Muscle layer of colon (tissue), 2 donors: ENCODE measurements around the gene MOCS2.

Experiments used
- H3K27ac ChIP-seq: one replicate; pipeline ENCODE4 v1.7.0; 2013; ENCODE audit warnings: low read depth, mild to moderate bottlenecking, low read length, moderate library complexity
- H3K27me3 ChIP-seq, 2 donors: one replicate each; pipeline ENCODE4 v1.7.0; 2013; ENCODE audit warnings: low read length in 2 of 2, mild to moderate bottlenecking in 2 of 2; ENCODE audit not compliant: insufficient read depth in 2 of 2, control insufficient read depth in 1 of 2
- H3K36me3 ChIP-seq: one replicate; pipeline ENCODE4 v1.7.0; 2013; ENCODE audit warnings: mild to moderate bottlenecking, low read length; ENCODE audit not compliant: insufficient read depth
- H3K4me1 ChIP-seq: one replicate; pipeline ENCODE4 v1.7.0; 2013; ENCODE audit warnings: mild to moderate bottlenecking, low read length; ENCODE audit not compliant: insufficient read depth
- H3K4me3 ChIP-seq, 2 donors: one replicate each; pipeline ENCODE4 v1.7.0; 2013; ENCODE audit warnings: low read length in 2 of 2, low read depth in 1 of 2, mild to moderate bottlenecking in 1 of 2, moderate library complexity in 1 of 2
- H3K9ac ChIP-seq: one replicate; pipeline ENCODE4 v1.7.0; 2013; ENCODE audit warnings: low read length
- H3K9me3 ChIP-seq: one replicate; pipeline ENCODE4 v1.7.0; 2013; ENCODE audit warnings: mild to moderate bottlenecking, low read length
- donor health status: abdominal sarcoma.
- donor health status: Adenocarcinoma of cecum.

The MOCS2 gene

DNA sequence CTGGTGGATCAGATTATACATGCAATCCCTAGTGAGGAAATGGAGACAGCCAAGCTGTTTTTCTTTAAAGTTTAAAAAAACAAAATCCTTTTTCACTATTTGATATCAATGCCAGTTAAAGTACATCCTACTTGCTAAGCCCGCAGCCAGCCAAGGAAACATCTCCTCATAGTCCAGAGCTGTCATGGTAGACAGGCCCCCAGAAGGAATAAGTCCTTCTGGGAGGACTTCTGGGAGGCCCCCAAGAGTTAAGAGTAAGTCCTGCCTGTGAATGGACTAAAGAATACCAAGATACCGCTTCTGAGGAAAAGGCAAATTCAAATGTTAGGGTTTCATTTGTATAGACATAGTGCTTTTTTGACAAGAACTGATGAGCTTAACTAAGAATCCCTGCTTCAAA is 38.3 kb downstream of the MOCS2 start:
- Histone ChIP-seq H3K27me3 (no peaks in the 10 kb centered on the region), H3K36me3 (no peaks in the 10 kb centered on the region), H3K9me3 (no peaks in the 10 kb centered on the region), H3K4me3 (no peak overlapping the region), H3K9ac (no peak overlapping the region), H3K27ac (no peak overlapping the region), H3K4me1 (no peaks in the 10 kb centered on the region)

DNA sequence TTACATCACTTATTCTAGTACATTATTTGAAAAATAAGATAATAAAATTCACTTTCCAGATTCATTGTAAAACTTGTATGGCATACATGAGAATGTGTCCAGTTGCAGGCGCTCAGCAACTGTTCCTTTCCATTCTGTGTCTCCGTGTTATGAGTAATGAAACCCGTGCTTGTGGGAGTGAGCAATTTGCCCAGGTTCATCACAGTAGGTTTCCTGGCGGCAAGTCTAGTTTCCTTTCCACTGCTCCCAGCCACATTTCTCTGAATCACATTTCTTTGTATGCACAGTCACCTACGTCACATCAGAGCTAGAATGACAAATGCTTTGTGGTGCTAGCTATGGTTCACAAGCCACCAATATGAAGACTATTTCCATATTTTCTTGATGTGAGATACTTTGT is 39.9 kb downstream of the MOCS2 start:
- Histone ChIP-seq H3K4me1 (no peaks in the 10 kb centered on the region), H3K4me3 (no peak overlapping the region), H3K9me3 (no peaks in the 10 kb centered on the region), H3K9ac (no peak overlapping the region), H3K27ac (no peak overlapping the region), H3K36me3 (no peaks in the 10 kb centered on the region), H3K27me3 (no peaks in the 10 kb centered on the region)

DNA sequence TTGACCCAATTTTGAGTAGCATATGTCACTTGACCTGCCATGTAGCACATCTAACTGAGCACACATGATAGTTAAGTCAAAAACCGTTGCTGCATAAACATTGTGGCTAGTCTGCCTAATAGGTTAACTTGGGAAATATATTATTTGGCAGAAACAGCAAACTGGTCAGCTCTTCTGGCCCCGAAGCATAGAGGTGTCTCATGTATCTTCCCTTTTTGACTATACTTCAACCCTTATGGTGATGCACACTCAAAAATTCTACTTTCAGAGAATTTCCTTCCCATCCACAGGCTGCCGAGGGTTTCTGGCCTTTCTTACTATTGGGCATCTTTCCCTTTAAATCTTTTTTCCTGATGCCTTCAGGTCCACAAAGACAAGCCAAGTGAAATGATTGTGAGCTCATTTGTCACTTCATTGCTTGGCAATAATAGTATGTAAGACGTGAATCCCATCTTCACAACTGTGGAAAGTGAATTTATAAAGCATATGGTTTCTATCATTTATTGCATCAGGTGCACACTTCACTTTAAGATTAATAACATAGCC is 41.2 kb downstream of the MOCS2 start:
- no peak overlapping the region for H3K9ac ChIP-seq
- no peaks in the 10 kb centered on the region for H3K4me1 ChIP-seq
- H3K27me3 ChIP-seq: no peaks in the 10 kb centered on the region
- H3K9me3 ChIP-seq: no peaks in the 10 kb centered on the region
- H3K36me3 ChIP-seq: no peaks in the 10 kb centered on the region
- no peak overlapping the region for H3K4me3 ChIP-seq
- H3K27ac ChIP-seq: no peak overlapping the region

DNA sequence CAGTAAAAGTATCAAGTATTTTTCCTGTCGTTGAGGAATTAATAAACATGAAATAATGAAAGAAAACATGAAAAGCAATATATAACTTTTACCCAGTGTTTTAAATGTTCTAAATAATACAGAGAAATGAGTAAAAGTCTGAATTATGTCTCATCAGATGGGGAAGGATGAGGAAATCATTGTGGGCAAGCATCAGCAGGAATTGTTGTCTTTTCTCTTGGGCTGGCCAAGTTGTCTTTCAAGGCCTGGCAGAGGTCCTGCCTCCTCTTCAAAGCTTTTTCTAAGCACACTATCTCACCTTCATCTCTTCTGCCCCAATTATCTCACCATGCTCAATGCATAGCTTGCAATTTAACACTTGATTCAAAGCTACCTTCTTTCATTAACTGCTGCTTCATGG is 41.9 kb downstream of the MOCS2 start:
- no peaks in the 10 kb centered on the region for H3K4me1 ChIP-seq
- H3K9ac ChIP-seq: no peak overlapping the region
- H3K27ac ChIP-seq: no peak overlapping the region
- H3K4me3 ChIP-seq: no peak overlapping the region
- no peaks in the 10 kb centered on the region for H3K36me3 ChIP-seq
- H3K9me3 ChIP-seq: no peaks in the 10 kb centered on the region
- H3K27me3 ChIP-seq: no peaks in the 10 kb centered on the region

DNA sequence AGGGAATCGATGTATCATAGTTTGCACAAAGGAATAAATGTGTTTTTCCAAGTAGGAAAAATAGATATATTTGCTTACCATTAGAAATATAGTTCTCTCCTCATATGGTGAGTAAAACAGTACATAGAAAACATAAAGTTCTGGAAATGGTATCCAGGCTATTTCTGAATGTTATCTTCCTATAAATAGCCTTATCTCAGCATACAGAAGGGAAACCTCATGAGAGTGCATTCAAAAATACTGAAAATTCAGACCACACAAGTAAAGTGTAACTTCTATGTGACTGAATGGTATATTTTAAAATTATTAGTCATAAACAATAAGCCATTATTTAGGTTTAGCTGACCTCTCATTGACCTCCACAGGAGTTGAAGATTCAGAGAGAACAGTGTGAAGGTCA is 43.5 kb downstream of the MOCS2 start:
- Histone ChIP-seq H3K27me3 (no peaks in the 10 kb centered on the region), H3K9me3 (no peaks in the 10 kb centered on the region), H3K27ac (no peak overlapping the region), H3K9ac (no peak overlapping the region), H3K4me3 (no peak overlapping the region), H3K36me3 (no peaks in the 10 kb centered on the region), H3K4me1 (no peaks in the 10 kb centered on the region)

DNA sequence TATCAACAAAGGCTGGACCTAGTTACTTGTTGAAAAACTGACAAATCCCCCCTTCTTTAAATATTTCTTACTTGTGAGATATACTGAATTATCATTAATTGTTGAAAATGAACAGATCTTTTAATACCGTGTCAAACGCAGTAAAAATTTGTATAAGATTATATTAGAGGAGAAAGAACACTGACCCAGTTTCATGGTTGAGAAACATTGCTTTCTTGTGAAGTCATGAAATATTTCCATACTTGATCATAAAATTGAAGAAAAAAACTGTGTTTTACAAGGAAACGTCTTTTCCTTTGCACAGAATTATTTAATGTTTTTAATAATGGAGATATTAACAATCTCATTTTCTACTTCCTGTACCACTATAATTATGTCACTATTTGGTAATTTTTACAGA is 45.8 kb downstream of the MOCS2 start:
- Histone ChIP-seq H3K4me3 (no peak overlapping the region), H3K9ac (no peak overlapping the region), H3K4me1 (no peaks in the 10 kb centered on the region), H3K27me3 (no peaks in the 10 kb centered on the region), H3K9me3 (no peaks in the 10 kb centered on the region), H3K36me3 (no peaks in the 10 kb centered on the region), H3K27ac (no peak overlapping the region)

DNA sequence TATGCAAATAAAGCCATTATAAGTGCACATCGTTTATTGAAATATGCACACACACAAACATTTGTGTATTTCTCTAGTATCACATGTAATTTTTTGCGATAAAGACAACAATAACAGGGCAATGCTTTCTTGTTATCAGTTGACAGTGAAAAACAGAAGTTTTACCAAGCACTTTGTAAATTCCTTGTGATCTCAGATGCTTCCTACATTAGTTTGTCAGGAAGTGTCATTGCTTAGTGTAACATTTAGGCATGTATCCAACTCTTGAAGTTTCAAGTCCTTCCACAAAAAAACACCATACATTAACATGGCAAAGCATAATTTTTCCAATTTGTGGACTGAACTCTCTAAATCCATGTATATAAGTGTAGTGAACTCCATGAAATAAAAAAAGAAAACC is 46.4 kb downstream of the MOCS2 start:
- no peak overlapping the region for H3K27ac ChIP-seq
- no peaks in the 10 kb centered on the region for H3K9me3 ChIP-seq
- no peak overlapping the region for H3K9ac ChIP-seq
- no peaks in the 10 kb centered on the region for H3K36me3 ChIP-seq
- no peaks in the 10 kb centered on the region for H3K27me3 ChIP-seq
- H3K4me1 ChIP-seq: no peaks in the 10 kb centered on the region
- no peak overlapping the region for H3K4me3 ChIP-seq

DNA sequence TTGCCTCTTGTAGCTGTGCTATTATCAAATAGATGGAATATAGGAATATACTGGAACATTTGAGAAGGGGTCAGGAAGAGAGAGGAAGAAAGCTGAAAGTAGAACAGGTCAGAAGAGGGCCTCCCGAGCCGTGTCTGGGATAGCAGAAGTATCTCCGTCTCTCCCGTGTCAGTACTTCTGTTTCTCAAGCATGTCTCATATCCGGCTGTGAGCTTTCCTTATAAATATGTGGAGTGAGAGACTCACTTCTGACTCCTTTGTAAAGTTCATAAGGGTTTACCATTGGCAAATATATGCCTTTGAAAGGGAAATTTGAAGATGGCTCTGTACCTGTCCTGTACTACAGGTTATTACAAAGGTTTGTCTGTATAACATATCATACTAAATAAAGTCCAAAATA is 50.3 kb downstream of the MOCS2 start:
- no peak overlapping the region for H3K9ac ChIP-seq
- H3K27ac ChIP-seq: no peak overlapping the region
- H3K4me3 ChIP-seq: no peak overlapping the region
- no peaks in the 10 kb centered on the region for H3K9me3 ChIP-seq
- H3K27me3 ChIP-seq: no peaks in the 10 kb centered on the region
- no peaks in the 10 kb centered on the region for H3K4me1 ChIP-seq
- no peaks in the 10 kb centered on the region for H3K36me3 ChIP-seq

DNA sequence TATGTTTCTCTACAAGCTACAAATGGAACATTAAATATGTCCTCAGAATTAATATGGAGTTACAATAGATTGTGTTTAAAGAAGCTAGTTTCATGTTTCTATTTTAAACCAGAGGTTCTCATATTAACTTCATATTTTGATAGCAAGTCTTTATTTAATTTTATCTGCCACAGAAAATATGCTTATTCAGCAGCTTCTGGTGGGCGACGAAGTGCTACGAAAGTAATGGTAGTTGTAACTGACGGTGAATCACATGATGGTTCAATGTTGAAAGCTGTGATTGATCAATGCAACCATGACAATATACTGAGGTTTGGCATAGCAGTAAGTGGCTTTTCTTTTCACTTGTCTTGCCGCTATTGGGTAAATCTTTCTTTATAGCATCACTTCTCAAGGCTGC is 54.2 kb downstream of the MOCS2 start:
- H3K9ac ChIP-seq: no peak overlapping the region
- H3K4me1 ChIP-seq: no peaks in the 10 kb centered on the region
- no peak overlapping the region for H3K4me3 ChIP-seq
- no peaks in the 10 kb centered on the region for H3K9me3 ChIP-seq
- H3K36me3 ChIP-seq: no peaks in the 10 kb centered on the region
- no peaks in the 10 kb centered on the region for H3K27me3 ChIP-seq
- no peak overlapping the region for H3K27ac ChIP-seq

DNA sequence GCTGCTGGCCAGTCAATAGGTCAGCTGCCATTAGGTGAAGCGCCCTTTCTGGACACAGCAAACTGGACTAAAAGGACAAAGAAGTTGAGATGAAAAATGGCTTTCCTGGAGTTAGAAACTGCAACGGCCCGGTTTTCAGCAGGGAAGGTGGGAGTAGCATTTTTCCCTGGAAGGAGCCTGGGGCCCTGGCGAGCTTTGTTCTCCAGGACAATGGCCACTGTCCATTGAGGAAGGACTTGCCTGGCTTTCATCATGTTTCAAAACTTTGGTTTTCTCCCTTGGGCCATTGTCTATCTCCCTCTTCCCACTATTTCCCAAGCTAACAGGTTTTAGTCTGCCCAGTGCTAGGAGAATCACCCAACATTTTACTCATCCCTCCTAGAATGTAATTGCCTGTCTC is 56.2 kb downstream of the MOCS2 start:
- H3K27me3 ChIP-seq: no peaks in the 10 kb centered on the region
- no peaks in the 10 kb centered on the region for H3K9me3 ChIP-seq
- no peak overlapping the region for H3K9ac ChIP-seq
- no peaks in the 10 kb centered on the region for H3K4me1 ChIP-seq
- H3K4me3 ChIP-seq: no peak overlapping the region
- no peak overlapping the region for H3K27ac ChIP-seq
- H3K36me3 ChIP-seq: no peaks in the 10 kb centered on the region

DNA sequence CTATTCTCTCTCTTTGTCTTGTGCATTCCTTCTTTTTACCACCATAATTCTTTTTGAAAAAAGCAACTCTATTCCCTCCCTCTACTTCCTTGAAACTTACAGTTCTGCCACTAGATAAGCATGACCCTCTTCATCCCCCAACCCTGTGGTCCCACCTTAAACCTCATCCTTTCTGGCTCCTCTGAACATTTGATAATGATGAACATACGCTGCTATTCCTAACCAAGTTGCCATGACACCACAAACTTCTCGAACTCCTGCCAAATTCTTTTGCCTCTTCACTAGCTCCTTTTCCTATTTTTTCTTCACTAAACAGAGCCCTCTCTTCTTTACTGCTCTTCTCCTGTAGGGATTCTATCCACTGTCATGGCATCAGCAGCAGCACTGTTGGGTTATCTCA is 57.1 kb downstream of the MOCS2 start:
- H3K4me3 ChIP-seq: no peak overlapping the region
- no peaks in the 10 kb centered on the region for H3K4me1 ChIP-seq
- no peaks in the 10 kb centered on the region for H3K27me3 ChIP-seq
- no peak overlapping the region for H3K9ac ChIP-seq
- H3K36me3 ChIP-seq: no peaks in the 10 kb centered on the region
- no peak overlapping the region for H3K27ac ChIP-seq
- no peaks in the 10 kb centered on the region for H3K9me3 ChIP-seq

DNA sequence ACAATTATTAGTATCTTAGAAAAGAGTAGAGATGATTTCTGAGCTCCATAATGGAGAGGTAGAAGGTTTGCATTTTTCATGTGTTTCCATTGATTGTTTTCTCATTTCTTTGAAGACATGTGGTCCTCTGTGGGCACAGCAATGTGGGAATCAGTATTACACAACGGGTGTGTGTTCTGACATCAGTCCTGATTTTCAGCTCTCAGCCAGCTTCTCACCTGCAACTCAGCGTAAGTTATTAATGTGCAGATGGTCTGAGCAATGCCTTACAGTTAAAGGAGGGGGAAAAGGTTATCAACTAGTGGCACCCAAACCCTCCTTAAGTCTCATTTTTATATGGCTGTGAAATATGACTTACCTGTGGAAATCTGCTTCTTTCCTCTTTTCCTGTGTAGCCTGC is 61.3 kb downstream of the MOCS2 start:
- H3K4me3 ChIP-seq: no peak overlapping the region
- H3K9ac ChIP-seq: no peak overlapping the region
- no peak overlapping the region for H3K27ac ChIP-seq
- H3K36me3 ChIP-seq: no peaks in the 10 kb centered on the region
- H3K9me3 ChIP-seq: no peaks in the 10 kb centered on the region
- H3K27me3 ChIP-seq: no peaks in the 10 kb centered on the region
- H3K4me1 ChIP-seq: no peaks in the 10 kb centered on the region
